PC-9 (cell line): Measurements from ENCODE around the gene FOXA3. TPM values are rescaled to one million over a fixed set of nuclear protein-coding genes. Genes with fewer than 3 reads are reported as not detected.

Experiments
- BruUV-seq: library from RNA; stranded (reverse); fragments of 400-500 nt; replicated peaks from 2 replicates; lab custom pipeline; 2021; lab: Mats Ljungman, UMichigan
- CTCF ChIA-PET: fragments of 300-600 bp; sonication (Branson Sonifier 250); formaldehyde crosslinking; loops from one replicate; lab custom pipeline; 2022; ENCODE audit warnings: antibody characterized with exemption; lab: Charles Lee
- POLR2A ChIA-PET: fragments of 300-600 bp; sonication (Branson Sonifier 250); formaldehyde crosslinking; loops from one replicate; lab custom pipeline; 2022; ENCODE audit warnings: antibody characterized with exemption; ENCODE audit not compliant: unreplicated experiment; lab: Charles Lee
- DNase-seq, 2 experiments: peaks; one replicate each; pipeline versions ENCODE4 v3.0.0 to v3.0.0-alpha.2; 2015 to 2022; ENCODE audit warnings: mixed read lengths in 1 of 2
- H2AFZ ChIP-seq: fragments of 200-600 bp; sonication (generic); 2 replicates; pipeline ENCODE4 v1.8.1; 2017; ENCODE audit warnings: antibody characterized with exemption
- H3F3A ChIP-seq: fragments of 200-600 bp; sonication (generic); 2 replicates; pipeline ENCODE4 v1.8.1; 2017; ENCODE audit warnings: antibody characterized with exemption, mild to moderate bottlenecking, low read depth; ENCODE audit not compliant: insufficient read depth
- H3K27ac ChIP-seq: fragments of 200-600 bp; sonication (generic); 2 replicates; pipeline ENCODE4 v1.6.1; 2016; ENCODE audit warnings: mixed run types
- H3K27me3 ChIP-seq: fragments of 200-600 bp; sonication (generic); 2 replicates; pipeline ENCODE4 v1.6.1; 2016; ENCODE audit warnings: low read depth, mixed run types; ENCODE audit not compliant: insufficient read depth
- H3K36me3 ChIP-seq: fragments of 200-600 bp; sonication (generic); 2 replicates; pipeline ENCODE4 v1.6.1; 2016; ENCODE audit warnings: low read depth, mixed run types
- H3K4me1 ChIP-seq: fragments of 200-600 bp; sonication (generic); replicated peaks from 2 replicates; pipeline ENCODE4 v1.6.1; 2016; ENCODE audit warnings: mixed run types; ENCODE audit not compliant: insufficient read depth
- H3K4me2 ChIP-seq: fragments of 200-600 bp; sonication (generic); 2 replicates; pipeline ENCODE4 v1.6.1; 2017; ENCODE audit warnings: mixed run types
- H3K4me3 ChIP-seq: fragments of 200-600 bp; sonication (generic); 2 replicates; pipeline ENCODE4 v1.6.1; 2016; ENCODE audit warnings: mixed run types
- H3K79me2 ChIP-seq: fragments of 200-600 bp; sonication (generic); 2 replicates; pipeline ENCODE4 v1.6.1; 2017; ENCODE audit warnings: low read depth, mixed run types
- H3K9me2 ChIP-seq: fragments of 200-600 bp; sonication (generic); 2 replicates; pipeline ENCODE4 v1.8.1; 2017; ENCODE audit warnings: mild to moderate bottlenecking; ENCODE audit not compliant: insufficient read depth
- H3K9me3 ChIP-seq: fragments of 200-600 bp; sonication (generic); 2 replicates; pipeline ENCODE4 v1.8.1; 2016; ENCODE audit warnings: low read depth; ENCODE audit not compliant: insufficient read depth
- H4K20me1 ChIP-seq: fragments of 200-600 bp; sonication (generic); 2 replicates; pipeline ENCODE4 v1.8.1; 2017; ENCODE audit not compliant: insufficient read depth
- EZH2 ChIP-seq: fragments of 200-600 bp; sonication (generic); IDR thresholded peaks from 2 replicates; pipeline ENCODE4 v1.8.0; 2017; ENCODE audit warnings: antibody characterized with exemption, low read depth
- intact Hi-C: fragments of 100-400 bp; cut with micrococcal nuclease; formaldehyde crosslinking; loops from one replicate; pipeline ENCODE4 v1.10.0; 2022; ENCODE audit not compliant: unreplicated experiment
- total RNA-seq: library from RNA; stranded (reverse); gene quantifications from 2 replicates; pipeline ENCODE4 v1.2.3, GENCODE V29; 2021
- TF ChIP-seq, protein P1 (sequence below): fragments of 200-600 bp; sonication (generic); conservative IDR thresholded peaks from 2 replicates; pipeline ENCODE4 v1.6.1; 2017; ENCODE audit warnings: mixed run types, antibody characterized with exemption, mild to moderate bottlenecking, moderate library complexity

The FOXA3 gene
- total RNA-seq, 1 experiment from 2014 or later, result not detected

DNA sequence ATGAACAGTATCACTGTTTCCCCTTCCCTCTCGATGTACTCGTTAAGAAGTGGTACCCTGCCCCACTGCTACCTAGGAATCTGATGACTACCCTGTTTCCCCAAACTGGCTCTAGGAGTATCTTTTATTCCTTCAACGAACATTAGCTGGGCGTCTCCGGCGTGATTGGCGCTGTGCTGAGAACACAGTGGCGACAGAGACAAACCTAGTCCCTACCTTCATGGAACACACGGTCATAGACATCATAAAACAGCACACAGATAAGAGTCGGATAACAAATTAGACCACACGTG lies 1.9 kb upstream of the FOXA3 start:
- H3K36me3 ChIP-seq, result peaks cover 14% of the 10 kb centered on the region; the same call in 1 of the 2 replicates
- peak overlapping the region; percentile 89 for H2AFZ ChIP-seq
- H3K9me3 ChIP-seq, result no peaks in the 10 kb centered on the region
- peak overlapping the region; percentile 67 for H3K4me3 ChIP-seq
- TF ChIP-seq, protein P1, sequence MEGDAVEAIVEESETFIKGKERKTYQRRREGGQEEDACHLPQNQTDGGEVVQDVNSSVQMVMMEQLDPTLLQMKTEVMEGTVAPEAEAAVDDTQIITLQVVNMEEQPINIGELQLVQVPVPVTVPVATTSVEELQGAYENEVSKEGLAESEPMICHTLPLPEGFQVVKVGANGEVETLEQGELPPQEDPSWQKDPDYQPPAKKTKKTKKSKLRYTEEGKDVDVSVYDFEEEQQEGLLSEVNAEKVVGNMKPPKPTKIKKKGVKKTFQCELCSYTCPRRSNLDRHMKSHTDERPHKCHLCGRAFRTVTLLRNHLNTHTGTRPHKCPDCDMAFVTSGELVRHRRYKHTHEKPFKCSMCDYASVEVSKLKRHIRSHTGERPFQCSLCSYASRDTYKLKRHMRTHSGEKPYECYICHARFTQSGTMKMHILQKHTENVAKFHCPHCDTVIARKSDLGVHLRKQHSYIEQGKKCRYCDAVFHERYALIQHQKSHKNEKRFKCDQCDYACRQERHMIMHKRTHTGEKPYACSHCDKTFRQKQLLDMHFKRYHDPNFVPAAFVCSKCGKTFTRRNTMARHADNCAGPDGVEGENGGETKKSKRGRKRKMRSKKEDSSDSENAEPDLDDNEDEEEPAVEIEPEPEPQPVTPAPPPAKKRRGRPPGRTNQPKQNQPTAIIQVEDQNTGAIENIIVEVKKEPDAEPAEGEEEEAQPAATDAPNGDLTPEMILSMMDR, result no peak
- TF ChIP-seq EZH2, result no peak
- intact Hi-C loops, result loop anchor here (10.0 kb wide), 2 partner anchors 213 to 403 kb away; no protein-coding TSS in a partner anchor
- peak overlapping the region; percentile 81 for H3K4me2 ChIP-seq
- H3K79me2 ChIP-seq, result peaks cover 47% of the 10 kb centered on the region
- H3K27me3 ChIP-seq, result peaks cover 36% of the 10 kb centered on the region
- ChIA-PET POLR2A (interaction anchor here (0.6 kb wide), 1 partner anchor 79 kb away, joined by 7 read pairs; no protein-coding TSS in a partner anchor), CTCF (interaction anchor here (1.5 kb wide), 1 partner anchor 79 kb away, joined by 3 read pairs; no protein-coding TSS in a partner anchor)
- H3K9me2 ChIP-seq, result no peaks in the 10 kb centered on the region
- no TSS peak for BruUV-seq
- H3K4me1 ChIP-seq, result peaks cover 15% of the 10 kb centered on the region
- peaks cover 8% of the 10 kb centered on the region; the same call in 1 of the 2 replicates for H4K20me1 ChIP-seq
- H3F3A ChIP-seq, result peaks cover 19% of the 10 kb centered on the region; the same call in 1 of the 2 replicates
- H3K27ac ChIP-seq, result peak overlapping the region; percentile 30
- DNase-seq, result no peak

DNA sequence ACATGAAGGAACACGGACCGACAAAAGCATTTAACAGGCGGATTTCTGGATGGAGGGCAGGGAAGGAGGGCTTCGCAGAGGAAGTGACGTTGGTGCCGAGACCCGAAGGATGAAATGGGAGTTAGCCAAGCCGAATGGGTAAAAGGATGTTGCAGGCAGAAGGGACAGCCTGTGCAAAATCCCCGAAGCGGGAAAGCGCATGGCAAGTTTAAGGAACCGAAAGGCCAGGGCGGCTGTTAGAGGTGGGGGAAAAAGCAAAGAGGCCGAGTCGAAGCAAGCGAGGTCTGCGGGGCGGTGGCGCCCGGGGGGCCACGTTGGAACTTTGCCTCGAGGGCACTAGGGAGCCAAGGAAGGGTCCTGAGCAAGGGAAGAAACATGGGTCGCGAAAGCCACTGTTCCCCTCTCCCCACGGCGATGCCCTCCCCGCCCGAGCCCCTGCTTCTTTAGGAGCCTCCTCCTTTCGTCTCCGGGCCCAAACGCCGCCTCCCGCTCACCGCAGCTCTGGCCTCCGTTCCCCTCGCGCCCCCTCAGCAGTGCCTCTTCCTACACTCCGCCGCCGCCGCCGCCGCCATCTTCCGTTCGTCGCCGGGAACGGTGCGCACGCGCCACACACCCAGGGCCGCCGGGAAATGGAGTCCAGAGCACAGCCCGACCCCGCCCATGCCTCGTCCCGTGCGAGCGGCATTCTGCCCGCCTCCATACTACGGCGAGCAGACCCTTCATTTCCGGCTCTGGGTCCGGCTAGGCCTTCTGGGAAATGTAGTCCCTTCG lies 1.4 kb upstream of the FOXA3 start, which contains the start of gene SYMPK:
Gene SYMPK, minus strand, starts transcription at position 584 of the 771 bp plus-strand sequence. CDS start 8,652 bp downstream, outside the sequence.
- H3K79me2 ChIP-seq, result peaks cover 47% of the 10 kb centered on the region

More for the DNA sequence above, 1.4 kb upstream of the FOXA3 start, which contains the start of gene SYMPK:
- peak; percentile 97 for DNase-seq
- TSS peak; percentile 95 for BruUV-seq
- Histone ChIP-seq H3K4me1 (peaks cover 15% of the 10 kb centered on the region), H3K9me2 (no peaks in the 10 kb centered on the region), H2AFZ (peak within 1 kb of the TSS; percentile 91), H3K4me2 (peak within 1 kb of the TSS; percentile 81), H3K27ac (peak within 1 kb of the TSS; percentile 30), H3K4me3 (peak within 1 kb of the TSS; percentile 67), H3F3A (peaks cover 19% of the 10 kb centered on the region; the same call in 1 of the 2 replicates), H4K20me1 (peaks cover 8% of the 10 kb centered on the region; the same call in 1 of the 2 replicates), H3K27me3 (peaks cover 41% of the 10 kb centered on the region), H3K36me3 (peaks cover 14% of the 10 kb centered on the region; the same call in 1 of the 2 replicates), H3K9me3 (no peaks in the 10 kb centered on the region)
- intact Hi-C loops, result loop anchor here (1.0 to 10.0 kb wide), 3 partner anchors 24 to 402 kb away; partner anchors contain the start of gene IRF2BP1
- TF ChIP-seq, protein P1, result no peak; the same call in 1 of the 2 replicates
- no peak for TF ChIP-seq EZH2
- CTCF ChIA-PET, result interaction anchor here (0.7 to 1.5 kb wide), 5 partner anchors 20 to 214 kb away, joined by 3 to 6 read pairs (median 4); no protein-coding TSS in a partner anchor
- POLR2A ChIA-PET, result interaction anchor here (0.5 to 1.0 kb wide), 9 partner anchors 40 to 408 kb away, joined by 3 to 10 read pairs (median 4); partner anchors contain the start of genes CCDC61 and MYPOP
